ENCODE data around the gene FBXO44.

DNA sequence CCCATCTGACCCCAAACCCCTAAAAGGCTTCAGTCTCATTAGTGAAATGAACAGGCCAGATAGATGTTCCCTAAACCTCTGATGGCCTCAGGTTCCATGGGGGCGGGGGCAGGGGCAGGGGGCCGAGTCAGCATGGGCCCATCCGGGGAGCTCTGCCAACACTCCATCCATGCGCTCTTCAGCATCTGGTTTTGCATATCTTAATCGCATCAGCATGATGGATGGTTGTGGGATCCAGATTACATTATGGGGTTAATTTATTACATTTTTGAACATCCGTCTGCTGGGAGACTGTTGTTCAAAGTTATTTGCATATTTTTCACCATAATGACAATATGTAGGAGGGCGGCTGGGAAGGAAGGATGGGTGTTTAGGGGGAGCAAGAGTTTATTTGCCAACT is 29.4 kb downstream of the FBXO44 start:
- TF ChIP-seq, protein P1, sequence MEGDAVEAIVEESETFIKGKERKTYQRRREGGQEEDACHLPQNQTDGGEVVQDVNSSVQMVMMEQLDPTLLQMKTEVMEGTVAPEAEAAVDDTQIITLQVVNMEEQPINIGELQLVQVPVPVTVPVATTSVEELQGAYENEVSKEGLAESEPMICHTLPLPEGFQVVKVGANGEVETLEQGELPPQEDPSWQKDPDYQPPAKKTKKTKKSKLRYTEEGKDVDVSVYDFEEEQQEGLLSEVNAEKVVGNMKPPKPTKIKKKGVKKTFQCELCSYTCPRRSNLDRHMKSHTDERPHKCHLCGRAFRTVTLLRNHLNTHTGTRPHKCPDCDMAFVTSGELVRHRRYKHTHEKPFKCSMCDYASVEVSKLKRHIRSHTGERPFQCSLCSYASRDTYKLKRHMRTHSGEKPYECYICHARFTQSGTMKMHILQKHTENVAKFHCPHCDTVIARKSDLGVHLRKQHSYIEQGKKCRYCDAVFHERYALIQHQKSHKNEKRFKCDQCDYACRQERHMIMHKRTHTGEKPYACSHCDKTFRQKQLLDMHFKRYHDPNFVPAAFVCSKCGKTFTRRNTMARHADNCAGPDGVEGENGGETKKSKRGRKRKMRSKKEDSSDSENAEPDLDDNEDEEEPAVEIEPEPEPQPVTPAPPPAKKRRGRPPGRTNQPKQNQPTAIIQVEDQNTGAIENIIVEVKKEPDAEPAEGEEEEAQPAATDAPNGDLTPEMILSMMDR (IDR thresholded peaks at IDR 0.05; ENCODE audit: borderline replicate concordance, extremely low read depth, low read length, poor library complexity, severe bottlenecking): no peak
- no peak for TF ChIP-seq EZH2 (IDR thresholded peaks at IDR 0.05; ENCODE audit: borderline replicate concordance, low read depth, low read length, severe bottlenecking)
